ENCODE data around the gene CENPU.
"Not testable (repeated sequence)": the region's sequence is repeated elsewhere in the genome, so short reads cannot be mapped to it uniquely, and the experiment has no call there.

The CENPU gene
- total RNA-seq: 2.4 to 10.6 reads per million in 2 experiments

- peak; percentile 89 for DNase-seq (ENCODE audit: low read depth)
Observed at GRCh38 chr4:184733654-184734524, at the start of gene CENPU. Gene CENPU (minus strand): TSS chr4:184734096. CDS start chr4:184734062, 34 bp downstream.

GRCh38 chr4:184782731-184783373 is 49.0 kb upstream of the CENPU start:
- DNase-seq (ENCODE audit: low read depth): no peak

GRCh38 chr4:184779160-184779559 is 45.3 kb upstream of the CENPU start:
- not testable (repeated sequence) for DNase-seq (ENCODE audit: low read depth)

GRCh38 chr4:184778325-184778724 is 44.4 kb upstream of the CENPU start:
- no peak for DNase-seq (ENCODE audit: low read depth)

- no peak for DNase-seq (ENCODE audit: low read depth)
Observed at GRCh38 chr4:184776821-184777220, 42.9 kb upstream of the CENPU start.

- no peak for DNase-seq (ENCODE audit: low read depth)
Observed at GRCh38 chr4:184775854-184776555, 42.1 kb upstream of the CENPU start.

- DNase-seq (ENCODE audit: low read depth): no peak
Observed at GRCh38 chr4:184774152-184774551, 40.3 kb upstream of the CENPU start.

GRCh38 chr4:184771416-184771815 is 37.5 kb upstream of the CENPU start:
- DNase-seq (ENCODE audit: low read depth): no peak

GRCh38 chr4:184769141-184769765 is 35.4 kb upstream of the CENPU start:
- no peak for DNase-seq (ENCODE audit: low read depth)

GRCh38 chr4:184768296-184768695 is 34.4 kb upstream of the CENPU start:
- no peak for DNase-seq (ENCODE audit: low read depth)

- no peak for DNase-seq (ENCODE audit: low read depth)
Observed at GRCh38 chr4:184766446-184766845, 32.5 kb upstream of the CENPU start.

- no peak for DNase-seq (ENCODE audit: low read depth)
Observed at GRCh38 chr4:184765473-184766340, 31.8 kb upstream of the CENPU start.

GRCh38 chr4:184764601-184765000 is 30.7 kb upstream of the CENPU start:
- no peak for DNase-seq (ENCODE audit: low read depth)

- no peak for DNase-seq (ENCODE audit: low read depth)
Observed at GRCh38 chr4:184763150-184763780, 29.4 kb upstream of the CENPU start.

GRCh38 chr4:184762100-184762499 is 28.2 kb upstream of the CENPU start:
- no peak for DNase-seq (ENCODE audit: low read depth)

GRCh38 chr4:184760681-184761080 is 26.8 kb upstream of the CENPU start:
- no peak for DNase-seq (ENCODE audit: low read depth)

- no peak for DNase-seq (ENCODE audit: low read depth)
Observed at GRCh38 chr4:184757810-184758209, 23.9 kb upstream of the CENPU start.

GRCh38 chr4:184756399-184756798 is 22.5 kb upstream of the CENPU start:
- DNase-seq (ENCODE audit: low read depth): no peak

- DNase-seq (ENCODE audit: low read depth): no peak
Observed at GRCh38 chr4:184755278-184755677, 21.4 kb upstream of the CENPU start.

- DNase-seq (ENCODE audit: low read depth): no peak
Observed at GRCh38 chr4:184752496-184753275, 18.8 kb upstream of the CENPU start.

Data from T follicular helper cell (primary cell).